Ishikawa (cell line): ENCODE results near the gene SLC26A6.

Experiments
- CEBPB ChIP-seq: IDR thresholded peaks from 2 replicates; pipeline ENCODE4 v1.6.1; 2012
- CREB1 ChIP-seq: IDR thresholded peaks from 2 replicates; pipeline ENCODE4 v1.6.1; 2012; ENCODE audit warnings: low read depth
- EGR1 ChIP-seq: IDR thresholded peaks from 2 replicates; pipeline ENCODE4 v1.6.1; 2012
- EP300 ChIP-seq: IDR thresholded peaks from 2 replicates; pipeline ENCODE4 v1.6.1; 2012; ENCODE audit warnings: borderline replicate concordance
- FOXM1 ChIP-seq: IDR thresholded peaks from 2 replicates; pipeline ENCODE4 v1.6.1; 2012; ENCODE audit warnings: low read depth, borderline replicate concordance
- MAX ChIP-seq: IDR thresholded peaks from 2 replicates; pipeline ENCODE4 v1.6.1; 2012
- NFIC ChIP-seq: IDR thresholded peaks from 2 replicates; pipeline ENCODE4 v1.6.1; 2012
- RAD21 ChIP-seq: IDR thresholded peaks from 2 replicates; pipeline ENCODE4 v1.6.1; 2012; ENCODE audit warnings: low read depth
- TAF1 ChIP-seq: IDR thresholded peaks from 2 replicates; pipeline ENCODE4 v1.6.1; 2012; ENCODE audit warnings: low read depth, mild to moderate bottlenecking
- TCF12 ChIP-seq: IDR thresholded peaks from 2 replicates; pipeline ENCODE4 v1.6.1; 2012; ENCODE audit warnings: low read depth
- TEAD4 ChIP-seq: IDR thresholded peaks from 2 replicates; pipeline ENCODE4 v1.6.1; 2012
- USF1 ChIP-seq: IDR thresholded peaks from 2 replicates; pipeline ENCODE4 v1.6.1; 2012
- YY1 ChIP-seq: IDR thresholded peaks from 2 replicates; pipeline ENCODE4 v1.6.1; 2012; ENCODE audit warnings: low read depth
- ZBTB7A ChIP-seq: IDR thresholded peaks from 2 replicates; pipeline ENCODE4 v1.6.1; 2012; ENCODE audit warnings: low read depth
- TF ChIP-seq, protein P1 (sequence below): IDR thresholded peaks from 2 replicates; pipeline ENCODE4 v1.6.1; 2012; ENCODE audit warnings: low read depth, mild to moderate bottlenecking

The SLC26A6 gene

DNA sequence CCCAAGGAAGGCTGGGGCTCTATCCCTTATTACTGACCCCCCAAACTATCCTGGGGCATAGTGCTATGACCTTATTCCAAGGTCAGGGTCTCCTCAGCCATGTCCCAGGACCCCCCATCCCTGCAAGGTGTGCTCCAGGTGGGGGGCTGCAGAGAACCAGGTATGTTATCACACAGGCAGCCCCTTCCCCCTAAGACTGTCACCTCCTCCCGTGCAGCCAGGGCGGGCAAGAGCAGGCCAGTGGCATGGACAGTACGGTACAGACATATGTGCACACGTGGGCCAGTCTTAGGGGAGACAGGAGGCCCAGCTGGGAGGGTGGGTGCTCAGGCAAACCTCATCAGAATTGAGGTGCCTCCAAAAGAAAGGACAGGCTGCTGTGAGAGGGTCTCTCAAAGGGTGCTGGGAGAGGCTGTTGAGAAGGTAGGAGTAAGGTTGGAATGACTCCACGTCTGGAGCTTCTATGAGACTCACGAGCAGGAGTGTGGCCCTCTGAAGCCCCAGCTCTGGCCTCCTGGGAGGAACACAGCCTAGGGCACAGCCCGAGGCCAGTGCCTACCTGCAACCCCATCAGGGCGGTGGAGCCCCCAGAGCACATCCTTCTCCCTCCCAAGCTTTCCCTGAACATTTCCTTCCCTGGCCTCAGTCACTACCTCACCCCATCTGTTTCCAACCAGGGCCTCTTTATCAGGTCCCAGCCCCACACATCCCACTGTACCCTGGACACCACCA, 38.4 kb downstream of the SLC26A6 start:
- TF ChIP-seq CREB1 (no peak), CEBPB (no peak), TAF1 (no peak), MAX (no peak), FOXM1 (no peak), EP300 (no peak), USF1 (no peak), EGR1 (no peak), NFIC (no peak), YY1 (no peak)

- TF ChIP-seq TCF12, result no peak
Measured at GRCh38 chr3:48596157-48596556, 39.1 kb downstream of the SLC26A6 start.

GRCh38 chr3:48595526-48596121, 39.6 kb downstream of the SLC26A6 start:
- TF ChIP-seq NFIC (peak; percentile 73), EP300 (peak; percentile 64; the same call in 1 of the 2 replicates), RAD21 (no peak)

DNA sequence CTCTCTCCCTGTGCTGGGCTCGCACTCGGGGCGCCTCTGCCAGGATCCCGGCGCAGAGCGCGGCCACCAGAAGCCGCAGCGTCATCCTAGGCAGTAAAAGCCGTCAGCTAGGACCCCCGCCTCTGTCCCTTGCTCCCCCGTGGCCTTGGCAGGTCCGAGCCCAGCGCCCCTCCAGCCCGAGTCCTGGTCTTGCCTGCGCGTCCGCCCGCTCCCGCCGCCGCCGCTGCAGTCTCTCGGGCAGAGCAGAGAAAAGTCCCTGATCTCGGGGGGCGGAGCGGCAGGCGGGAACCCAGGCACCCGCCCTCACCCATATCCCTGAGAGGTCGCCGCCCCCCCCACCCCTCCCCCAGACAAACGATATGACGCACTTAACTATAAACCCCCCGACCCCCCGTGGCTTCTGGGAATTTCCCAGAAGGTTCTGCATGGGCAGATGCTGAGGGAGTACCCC, 40.2 kb downstream of the SLC26A6 start, which contains the start of gene COL7A1:
TSS of gene COL7A1 (minus strand) at position 255 of the 451 bp plus-strand sequence. CDS start at position 85, 170 bp downstream.
- no peak for TF ChIP-seq NFIC

DNA sequence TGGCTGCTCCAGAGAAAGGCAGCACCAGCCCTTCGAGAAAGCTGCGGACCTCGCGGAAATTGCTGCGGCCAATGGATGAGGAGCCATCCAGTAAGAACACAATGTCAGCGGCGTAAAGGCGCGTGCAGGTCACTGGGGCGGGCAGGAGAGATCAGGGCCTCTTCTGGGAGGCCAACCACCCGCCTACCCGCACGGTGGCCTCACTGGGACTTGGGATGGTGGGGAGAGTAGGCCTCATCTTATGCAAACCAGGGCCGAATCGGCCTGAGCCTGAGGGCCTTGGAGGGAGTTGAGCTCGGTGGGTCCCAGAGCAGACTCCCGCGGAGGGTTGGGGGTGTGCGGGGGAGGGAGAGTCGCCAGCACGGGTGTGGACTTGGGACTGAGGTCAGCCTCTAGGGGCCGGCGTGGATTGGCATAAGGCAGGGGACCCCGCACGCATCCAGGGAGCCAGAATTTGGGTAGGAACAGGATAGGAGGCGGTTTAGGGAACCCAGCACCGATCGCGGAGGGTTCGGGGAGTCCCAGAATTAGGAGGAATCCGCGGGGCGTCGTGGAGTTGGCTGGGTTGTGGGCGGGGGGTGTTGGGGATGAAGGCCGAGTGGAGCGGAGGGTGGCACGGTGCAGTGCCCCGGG, 40.7 kb downstream of the SLC26A6 start:
- TF ChIP-seq FOXM1, result no peak
- TF ChIP-seq MAX, result no peak
- no peak for TF ChIP-seq RAD21

GRCh38 chr3:48593337-48593736, 41.9 kb downstream of the SLC26A6 start:
- TF ChIP-seq YY1 (no peak), EGR1 (no peak), FOXM1 (no peak), USF1 (no peak), RAD21 (no peak), TEAD4 (no peak), MAX (no peak), ZBTB7A (no peak), TAF1 (no peak), CEBPB (no peak)
- TF ChIP-seq, protein P1, sequence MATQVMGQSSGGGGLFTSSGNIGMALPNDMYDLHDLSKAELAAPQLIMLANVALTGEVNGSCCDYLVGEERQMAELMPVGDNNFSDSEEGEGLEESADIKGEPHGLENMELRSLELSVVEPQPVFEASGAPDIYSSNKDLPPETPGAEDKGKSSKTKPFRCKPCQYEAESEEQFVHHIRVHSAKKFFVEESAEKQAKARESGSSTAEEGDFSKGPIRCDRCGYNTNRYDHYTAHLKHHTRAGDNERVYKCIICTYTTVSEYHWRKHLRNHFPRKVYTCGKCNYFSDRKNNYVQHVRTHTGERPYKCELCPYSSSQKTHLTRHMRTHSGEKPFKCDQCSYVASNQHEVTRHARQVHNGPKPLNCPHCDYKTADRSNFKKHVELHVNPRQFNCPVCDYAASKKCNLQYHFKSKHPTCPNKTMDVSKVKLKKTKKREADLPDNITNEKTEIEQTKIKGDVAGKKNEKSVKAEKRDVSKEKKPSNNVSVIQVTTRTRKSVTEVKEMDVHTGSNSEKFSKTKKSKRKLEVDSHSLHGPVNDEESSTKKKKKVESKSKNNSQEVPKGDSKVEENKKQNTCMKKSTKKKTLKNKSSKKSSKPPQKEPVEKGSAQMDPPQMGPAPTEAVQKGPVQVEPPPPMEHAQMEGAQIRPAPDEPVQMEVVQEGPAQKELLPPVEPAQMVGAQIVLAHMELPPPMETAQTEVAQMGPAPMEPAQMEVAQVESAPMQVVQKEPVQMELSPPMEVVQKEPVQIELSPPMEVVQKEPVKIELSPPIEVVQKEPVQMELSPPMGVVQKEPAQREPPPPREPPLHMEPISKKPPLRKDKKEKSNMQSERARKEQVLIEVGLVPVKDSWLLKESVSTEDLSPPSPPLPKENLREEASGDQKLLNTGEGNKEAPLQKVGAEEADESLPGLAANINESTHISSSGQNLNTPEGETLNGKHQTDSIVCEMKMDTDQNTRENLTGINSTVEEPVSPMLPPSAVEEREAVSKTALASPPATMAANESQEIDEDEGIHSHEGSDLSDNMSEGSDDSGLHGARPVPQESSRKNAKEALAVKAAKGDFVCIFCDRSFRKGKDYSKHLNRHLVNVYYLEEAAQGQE, result no peak

DNA sequence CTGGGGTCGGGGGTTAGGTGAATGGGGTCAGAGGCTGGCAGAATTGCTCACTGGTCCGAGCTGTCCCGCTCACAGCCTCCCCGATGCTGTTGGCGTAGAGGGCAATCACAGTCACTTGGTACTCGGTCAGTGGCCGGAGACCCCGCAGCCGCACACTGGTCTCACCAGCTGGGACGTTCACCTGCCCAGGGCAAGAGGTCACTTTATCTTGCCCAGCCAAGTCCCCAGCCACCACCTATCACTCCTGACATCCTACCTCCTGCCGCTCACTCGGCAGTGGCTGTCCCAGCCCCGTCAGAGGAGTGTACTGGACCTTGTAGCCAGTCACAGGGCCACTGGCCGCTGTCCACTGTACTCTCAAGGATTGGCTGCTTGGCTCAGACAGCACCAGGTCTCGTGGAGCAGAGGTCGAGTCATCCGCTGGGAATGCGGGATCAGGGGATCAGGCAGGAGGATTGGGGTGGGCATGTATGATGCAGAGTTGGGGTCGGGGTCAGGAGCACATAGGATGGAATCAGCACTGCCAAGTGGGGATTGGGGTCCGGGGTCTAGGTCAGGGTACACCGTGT, 42.7 kb downstream of the SLC26A6 start:
- TF ChIP-seq, protein P1, result peak; percentile 32; the same call in 1 of the 2 replicates
- no peak for TF ChIP-seq YY1
